DMS79 (cell line): ENCODE data around the gene ZNF766.
A peak's percentile ranks its signal among the peaks of the same experiment; 100 is the strongest.
"Not testable (repeated sequence)": the region's sequence is repeated elsewhere in the genome, so short reads cannot be mapped to it uniquely, and the experiment has no call there.

Source experiments
- DNase-seq: peaks from one replicate; lab custom pipeline; 2025; lab: John Stamatoyannopoulos, UW

ZNF766 gene

DNA sequence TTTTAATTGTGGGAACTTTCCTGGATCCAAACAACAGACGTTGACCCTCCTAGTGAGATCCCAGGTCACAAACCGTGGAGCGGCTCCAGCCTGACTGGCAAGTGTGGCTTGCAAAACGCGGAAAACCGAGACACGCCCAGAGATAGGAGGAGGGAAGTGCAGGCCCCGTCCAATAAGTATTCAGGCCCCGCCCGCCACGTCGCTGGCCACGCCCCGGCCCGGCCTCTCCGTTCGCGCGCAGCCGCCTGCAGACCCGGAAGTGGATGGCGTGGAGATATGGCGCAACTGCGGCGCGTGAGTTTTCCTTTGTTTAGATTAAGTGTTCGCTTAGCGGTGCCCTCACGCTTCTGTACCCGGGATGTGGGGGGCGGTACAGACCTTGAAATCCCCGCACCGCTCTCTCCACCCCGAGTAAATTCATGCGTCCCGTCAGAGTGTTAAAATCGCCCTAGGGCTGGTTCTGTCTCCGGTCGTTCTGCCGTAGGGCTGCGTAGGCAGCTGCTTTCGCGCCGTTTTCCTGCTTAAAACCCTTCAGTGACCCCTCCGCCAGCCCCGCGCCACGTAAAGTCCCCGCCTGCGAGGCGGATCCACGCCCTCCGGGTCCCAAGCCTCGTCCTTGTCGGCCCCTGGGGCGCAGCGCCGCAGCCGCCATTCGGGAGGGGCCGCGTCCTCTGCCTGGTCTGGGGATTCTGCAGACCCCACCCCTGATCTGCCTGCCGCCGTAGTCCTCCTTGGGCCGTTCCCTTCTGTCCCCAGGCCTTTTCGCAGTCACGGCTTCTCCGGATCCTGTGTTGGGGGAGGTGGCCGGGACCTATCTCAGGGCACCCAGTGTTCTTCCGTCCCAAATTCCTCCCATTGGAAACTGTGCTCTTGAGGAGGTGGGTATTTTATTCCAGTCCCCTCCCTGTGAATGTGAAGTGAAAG, at the start of gene ZNF766:
Gene ZNF766 (plus strand): TSS at position 250 of the 924 bp plus-strand sequence. CDS start 27 bp downstream, at position 277.
- DNase-seq = peak; percentile 93

GRCh38 chr19:52219611-52220010, 49.8 kb upstream of the ZNF766 start:
- no peak for DNase-seq

DNA sequence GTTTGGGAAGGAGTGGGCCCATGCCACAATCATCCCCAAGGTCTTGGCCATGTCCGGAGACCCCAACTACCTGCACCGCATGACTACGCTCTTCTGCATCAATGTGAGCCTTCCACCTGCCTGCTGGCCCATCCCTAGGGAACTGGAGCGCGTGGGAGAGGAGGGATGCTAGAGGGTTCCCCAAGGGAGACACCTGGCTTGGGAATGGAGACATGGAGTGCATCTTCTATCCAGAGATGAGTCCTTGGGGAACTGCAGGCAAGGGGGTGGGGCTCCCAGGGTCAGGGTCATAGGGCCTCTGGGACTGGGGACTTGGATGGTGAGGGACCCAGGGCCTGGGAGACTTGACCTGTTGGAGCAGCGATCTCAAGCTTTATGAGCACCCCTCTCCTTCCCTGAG, 48.4 kb upstream of the ZNF766 start:
- no peak for DNase-seq

DNA sequence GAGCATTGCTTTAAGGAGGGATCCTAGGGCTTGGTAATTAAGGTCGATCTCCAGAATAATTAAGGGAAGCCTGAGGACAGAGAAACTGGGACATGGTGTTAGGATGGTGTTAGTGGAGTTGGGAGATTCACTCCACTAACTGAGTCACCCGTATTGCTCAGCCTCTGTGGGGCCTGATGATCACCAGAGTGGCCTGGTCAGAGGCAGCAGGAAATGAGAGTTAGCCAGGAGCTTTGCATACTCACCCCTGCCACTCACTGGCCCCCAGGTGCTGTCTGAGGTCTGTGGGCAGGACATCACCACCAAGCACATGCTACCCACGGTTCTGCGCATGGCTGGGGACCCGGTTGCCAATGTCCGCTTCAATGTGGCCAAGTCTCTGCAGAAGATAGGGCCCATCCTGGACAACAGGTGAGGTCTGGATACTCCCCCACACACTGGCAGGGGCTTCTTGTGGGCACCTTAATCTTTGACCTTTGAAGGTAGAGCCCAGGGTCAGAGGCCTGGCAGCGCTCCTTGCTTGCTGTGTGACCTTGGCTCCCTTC, 47.5 kb upstream of the ZNF766 start:
- DNase-seq = no peak

GRCh38 chr19:52224211-52224610, 45.2 kb upstream of the ZNF766 start:
- no peak for DNase-seq

DNA sequence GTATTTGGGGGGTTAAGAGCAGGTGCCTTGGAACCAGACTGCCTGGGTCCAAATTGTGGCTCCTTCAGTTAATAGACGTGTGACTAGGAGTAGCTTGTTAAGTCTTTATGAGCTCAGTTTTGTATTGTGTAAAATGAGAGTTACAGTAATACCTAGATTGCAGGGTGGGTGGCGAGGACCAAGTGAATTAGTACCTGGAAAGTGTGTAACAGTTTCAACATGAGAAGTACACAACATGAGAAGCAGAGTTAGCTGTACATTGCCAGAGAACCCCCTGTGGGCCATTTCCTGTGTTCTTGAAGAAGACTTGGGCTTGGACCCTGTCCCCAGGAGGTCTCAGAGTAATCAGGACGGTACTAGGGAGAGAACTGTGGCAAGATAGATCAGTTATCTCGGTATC, 42.7 kb upstream of the ZNF766 start:
- no peak for DNase-seq

DNA sequence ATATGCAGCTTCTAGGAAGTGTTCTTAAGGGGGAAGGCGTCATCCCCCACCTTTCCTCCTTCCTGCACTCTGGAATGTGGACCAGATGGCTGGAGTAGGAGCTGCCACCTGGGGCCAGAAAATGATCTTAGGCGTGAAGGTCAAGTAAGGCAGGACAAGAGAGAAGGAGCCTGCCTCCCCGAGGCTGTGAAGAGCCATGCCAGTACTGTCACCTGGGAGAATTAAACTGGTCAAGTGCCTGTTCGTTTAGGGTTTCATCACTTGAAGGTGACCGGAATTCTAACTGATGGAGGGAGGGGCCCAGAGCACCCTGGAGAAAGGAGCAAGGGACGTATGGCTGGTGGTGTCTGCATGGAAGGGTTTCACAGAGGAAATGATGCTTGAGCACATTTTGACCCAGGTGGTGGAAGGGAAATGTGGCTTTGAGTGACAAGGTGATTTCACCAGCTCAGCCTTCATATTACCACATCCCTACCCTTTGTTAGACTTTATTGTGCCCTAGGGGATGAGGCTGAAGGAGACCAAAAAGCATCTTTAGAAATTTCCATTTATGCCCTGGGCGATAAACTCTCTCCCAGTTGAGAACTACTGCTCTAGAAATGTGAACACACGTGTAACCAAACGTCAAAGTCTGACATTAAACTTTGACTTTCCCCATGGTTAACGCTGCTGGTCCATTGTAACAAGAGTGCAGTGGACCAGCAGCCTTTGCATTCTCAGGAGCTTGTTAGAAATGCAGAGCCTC, 42.0 kb upstream of the ZNF766 start:
- DNase-seq = no peak

DNA sequence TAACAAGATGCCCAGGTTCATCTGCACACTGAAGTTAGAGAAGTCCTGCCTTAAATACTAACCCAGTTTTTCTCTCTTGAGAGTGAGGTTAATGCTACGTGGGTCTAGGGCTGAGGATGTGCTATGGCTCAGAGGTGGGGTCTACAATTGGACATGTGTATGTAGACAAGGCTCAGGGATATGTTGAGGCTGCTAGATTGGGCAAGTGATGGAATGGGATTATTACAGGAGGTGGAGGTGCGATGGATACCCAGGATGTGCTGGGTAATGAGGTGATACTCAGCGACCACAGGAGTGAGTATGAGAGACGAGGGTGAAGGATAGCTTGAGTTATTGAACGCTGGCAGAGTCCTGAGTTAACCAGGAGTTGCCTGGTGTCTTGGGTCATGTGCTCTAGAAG, 41.4 kb upstream of the ZNF766 start:
- DNase-seq = no peak

- no peak for DNase-seq
Measured at GRCh38 chr19:52229524-52229923, 39.9 kb upstream of the ZNF766 start.

- DNase-seq = no peak
Measured at GRCh38 chr19:52230685-52231084, 38.7 kb upstream of the ZNF766 start.

DNA sequence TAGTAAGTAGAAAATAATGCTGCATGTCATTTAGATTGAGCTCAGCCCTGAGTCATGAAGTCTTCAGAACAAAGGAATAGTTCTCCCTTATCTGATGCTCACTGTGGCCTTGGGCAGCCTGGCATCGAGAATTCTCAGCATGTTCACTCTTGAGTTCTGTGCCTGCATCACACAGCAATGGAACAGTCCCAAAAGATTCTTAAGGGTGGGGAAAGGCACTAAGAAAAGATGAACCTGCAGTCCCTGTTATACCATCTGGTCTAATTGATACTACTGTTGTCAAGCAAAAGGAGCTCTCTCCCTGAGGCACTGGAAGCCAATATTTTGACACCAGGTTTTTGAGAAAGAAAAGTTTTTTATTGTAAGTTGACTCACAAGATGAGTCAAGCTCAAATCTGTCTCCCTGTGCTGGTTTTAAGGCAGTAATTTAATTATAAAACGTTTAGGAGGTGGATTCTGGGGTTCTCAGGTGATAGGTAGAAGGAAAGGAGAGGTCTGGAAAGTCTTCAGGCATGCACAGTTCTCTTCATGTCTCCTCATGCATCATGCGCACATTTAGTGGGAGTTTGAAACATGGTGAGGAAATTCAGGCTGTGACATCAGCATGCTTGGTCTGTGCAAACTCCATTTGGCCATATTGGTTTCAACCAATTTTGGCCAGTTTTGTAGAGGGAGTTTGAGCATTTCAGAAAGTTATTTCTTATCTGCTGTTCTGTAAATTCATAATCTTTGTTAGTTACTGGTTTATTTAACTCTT, 38.1 kb upstream of the ZNF766 start:
- no peak for DNase-seq

DNA sequence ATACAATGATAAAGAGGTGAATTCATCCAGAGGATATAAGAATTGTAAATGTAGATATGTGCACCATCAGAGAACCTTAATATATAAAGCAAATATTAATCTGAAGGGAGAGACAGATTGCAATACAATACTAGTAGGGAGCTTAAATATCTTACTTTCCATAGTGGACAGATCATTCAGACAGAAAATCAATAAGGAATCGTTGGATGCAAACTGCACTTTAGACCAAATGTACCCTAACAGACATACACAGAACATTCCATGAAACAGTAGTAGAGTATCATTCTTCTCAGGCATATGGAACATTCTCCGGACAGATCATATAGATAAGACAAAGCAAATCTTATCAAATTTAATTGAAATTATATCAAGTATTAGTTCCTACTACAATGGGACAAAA, 35.0 kb upstream of the ZNF766 start:
- no peak for DNase-seq

DNA sequence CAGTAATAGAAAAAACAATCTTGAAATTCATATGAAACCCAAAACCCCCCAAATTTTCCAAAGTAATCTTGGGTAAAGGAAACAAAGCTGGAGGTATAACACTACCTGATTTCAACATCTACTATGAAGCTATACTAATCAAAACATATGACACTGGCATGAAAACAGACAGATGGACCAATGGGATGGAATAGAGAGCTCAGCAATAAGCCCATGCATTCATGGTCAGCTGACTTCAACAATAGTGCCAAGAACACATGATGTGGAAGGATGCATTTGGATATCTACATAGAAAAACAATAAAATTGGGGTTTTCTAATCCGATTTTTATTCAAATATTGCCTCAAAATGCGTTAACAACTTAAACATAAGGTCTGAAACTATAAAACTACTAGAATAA, 32.2 kb upstream of the ZNF766 start:
- no peak for DNase-seq

DNA sequence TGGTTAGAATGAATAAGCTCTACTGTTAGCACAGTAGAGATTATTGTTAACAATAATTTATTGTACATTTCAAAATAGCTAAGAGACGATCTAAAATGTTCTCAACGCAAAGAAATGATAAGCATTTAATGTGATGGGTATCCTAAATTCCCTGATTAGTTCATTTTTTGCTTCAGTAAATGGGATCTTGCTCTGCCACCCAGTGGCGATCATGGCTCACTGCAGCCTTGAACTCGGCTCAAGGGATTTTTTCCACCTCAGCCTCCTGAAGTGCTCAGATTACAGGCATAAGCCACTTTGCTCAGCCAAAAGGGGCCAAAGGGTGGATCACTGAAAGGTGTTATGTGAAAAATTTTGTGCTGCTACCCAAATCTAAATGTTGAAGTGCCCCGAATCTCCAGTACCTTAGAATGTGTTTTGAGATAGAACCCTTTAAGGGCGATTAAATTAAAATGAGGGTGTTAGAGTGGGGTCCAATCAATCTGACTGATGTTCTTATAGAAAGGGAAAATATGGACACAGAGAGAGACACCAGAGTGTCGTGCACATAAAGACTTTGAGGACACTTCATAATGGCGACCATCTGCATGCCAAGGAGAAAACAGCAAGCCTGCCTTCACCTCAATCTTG, 31.5 kb upstream of the ZNF766 start:
- DNase-seq = peak; percentile 43

GRCh38 chr19:52244021-52244420, 25.4 kb upstream of the ZNF766 start:
- DNase-seq = no peak

DNA sequence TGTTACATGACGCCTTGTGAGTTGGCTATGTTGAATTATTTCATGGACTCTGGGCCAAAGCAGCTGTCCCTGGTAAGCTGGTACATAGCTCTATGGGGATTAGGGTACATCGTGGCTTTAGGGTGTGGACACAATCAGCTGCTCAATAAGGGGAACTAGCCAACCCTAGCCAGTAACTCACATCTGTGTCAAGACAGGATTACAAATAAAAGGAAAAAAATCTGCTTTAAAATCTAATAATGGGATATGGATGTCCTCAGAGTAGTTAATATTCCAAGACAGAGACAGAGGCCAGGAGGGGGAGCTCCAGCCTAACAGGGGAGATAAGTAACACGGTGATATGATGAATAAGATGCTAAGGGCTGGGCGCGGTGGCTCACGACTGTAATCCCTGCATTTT, 21.1 kb upstream of the ZNF766 start:
- no peak for DNase-seq

DNA sequence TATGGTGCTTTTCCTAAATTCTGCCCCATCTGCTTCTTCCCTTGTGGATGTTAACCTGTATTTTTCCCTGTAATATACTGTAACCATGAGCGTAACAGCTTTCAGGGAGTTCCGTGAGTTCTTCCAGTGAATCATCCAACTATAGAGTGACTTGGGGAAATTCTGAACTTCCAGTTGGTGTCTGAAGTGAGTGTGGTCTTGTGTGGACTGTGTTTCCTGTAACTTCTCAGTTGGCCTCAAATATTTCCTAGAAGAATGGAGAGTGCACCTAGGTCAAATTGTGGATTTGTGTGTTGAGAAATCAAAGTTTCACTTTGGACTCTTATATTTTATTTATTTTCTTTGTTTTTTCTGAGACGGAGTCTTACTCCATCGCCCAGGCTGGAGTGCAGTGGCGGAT, 11.0 kb upstream of the ZNF766 start:
- no peak for DNase-seq

- not testable (repeated sequence) for DNase-seq
Measured at GRCh38 chr19:52265556-52265955, 3.8 kb upstream of the ZNF766 start.

- DNase-seq = no peak
Measured at GRCh38 chr19:52270266-52270885, 989 bp downstream of the ZNF766 start.

GRCh38 chr19:52273301-52273700, 3.9 kb downstream of the ZNF766 start:
- no peak for DNase-seq

GRCh38 chr19:52274191-52274590, 4.8 kb downstream of the ZNF766 start:
- no peak for DNase-seq
